Measurements from ENCODE around the gene ZNF398.

- TF ChIP-seq GATA3 (IDR thresholded peaks at IDR 0.05; ENCODE audit: low read depth, low read length) (no peak), GATA2 (IDR thresholded peaks at IDR 0.05; ENCODE audit: low read depth, low read length) (no peak)
Measured at GRCh38 chr7:149140831-149141230, 6.4 kb upstream of the ZNF398 start.
